ENCODE results near the gene NDUFA3.
A peak's percentile ranks its signal among the peaks of the same experiment; 100 is the strongest.

The NDUFA3 gene

GRCh38 chr19:54104998-54105715 is 2.5 kb downstream of the NDUFA3 start:
- in situ Hi-C loops (cut with HindIII; ENCODE audit: low pct_ligation_motif_present, low pct_unique_long_range_greater_than_20kb, low sequenced_read_pairs), result no loop called here
- DNase-seq, result no peak

DNA sequence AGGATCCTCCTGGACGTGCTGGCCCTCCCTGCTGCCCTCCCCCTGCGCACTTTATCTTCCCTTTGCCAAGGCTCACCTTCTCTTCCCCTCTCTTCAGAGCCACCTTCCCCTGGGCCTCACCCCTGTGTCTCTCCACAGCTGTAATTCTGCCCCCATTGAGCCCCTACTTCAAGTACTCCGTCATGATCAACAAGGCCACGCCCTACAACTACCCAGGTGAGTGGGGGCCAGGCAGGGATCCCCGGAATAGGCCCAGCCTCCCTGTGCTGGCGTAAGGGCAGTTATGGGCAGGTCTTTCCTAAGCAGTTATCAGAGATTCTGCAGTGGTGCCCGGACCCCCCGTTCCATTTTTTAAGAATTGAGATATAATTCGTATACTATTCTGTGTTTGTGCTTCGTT is 3.1 kb downstream of the NDUFA3 start:
- in situ Hi-C loops (cut with HindIII; ENCODE audit: low pct_ligation_motif_present, low pct_unique_long_range_greater_than_20kb, low sequenced_read_pairs), result no loop called here
- no peak for DNase-seq

DNA sequence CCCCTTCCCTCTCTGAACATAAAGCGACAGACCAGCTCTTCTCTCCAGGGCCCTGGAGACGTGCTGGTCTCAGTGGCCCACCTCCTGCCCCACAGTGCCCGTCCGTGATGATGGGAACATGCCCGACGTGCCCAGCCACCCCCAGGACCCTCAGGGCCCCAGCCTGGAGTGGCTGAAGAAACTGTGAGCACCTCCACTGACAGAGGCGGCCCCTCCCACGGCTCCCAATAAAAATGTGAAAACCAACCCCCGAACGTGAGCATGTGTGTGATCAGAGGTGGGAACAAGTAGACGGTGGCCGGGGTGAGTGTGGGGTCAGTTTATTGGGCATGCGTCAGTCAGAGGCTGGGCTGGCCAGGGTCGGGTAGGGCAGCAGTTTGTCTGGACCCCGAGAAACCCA is 4.1 kb downstream of the NDUFA3 start:
- DNase-seq, result no peak
- in situ Hi-C loops (cut with HindIII; ENCODE audit: low pct_ligation_motif_present, low pct_unique_long_range_greater_than_20kb, low sequenced_read_pairs), result no loop called here

- DNase-seq, result no peak
- in situ Hi-C loops (cut with HindIII; ENCODE audit: low pct_ligation_motif_present, low pct_unique_long_range_greater_than_20kb, low sequenced_read_pairs), result no loop called here
These were observed 5.3 kb downstream of the NDUFA3 start for GRCh38 chr19:54107876-54108490.

- in situ Hi-C loops (cut with HindIII; ENCODE audit: low pct_ligation_motif_present, low pct_unique_long_range_greater_than_20kb, low sequenced_read_pairs), result no loop called here
- DNase-seq, result no peak
These were observed 5.8 kb downstream of the NDUFA3 start for GRCh38 chr19:54108496-54108895.

- DNase-seq, result no peak
- in situ Hi-C loops (cut with HindIII; ENCODE audit: low pct_ligation_motif_present, low pct_unique_long_range_greater_than_20kb, low sequenced_read_pairs), result no loop called here
These were observed 7.0 kb downstream of the NDUFA3 start for GRCh38 chr19:54109651-54110050.

DNA sequence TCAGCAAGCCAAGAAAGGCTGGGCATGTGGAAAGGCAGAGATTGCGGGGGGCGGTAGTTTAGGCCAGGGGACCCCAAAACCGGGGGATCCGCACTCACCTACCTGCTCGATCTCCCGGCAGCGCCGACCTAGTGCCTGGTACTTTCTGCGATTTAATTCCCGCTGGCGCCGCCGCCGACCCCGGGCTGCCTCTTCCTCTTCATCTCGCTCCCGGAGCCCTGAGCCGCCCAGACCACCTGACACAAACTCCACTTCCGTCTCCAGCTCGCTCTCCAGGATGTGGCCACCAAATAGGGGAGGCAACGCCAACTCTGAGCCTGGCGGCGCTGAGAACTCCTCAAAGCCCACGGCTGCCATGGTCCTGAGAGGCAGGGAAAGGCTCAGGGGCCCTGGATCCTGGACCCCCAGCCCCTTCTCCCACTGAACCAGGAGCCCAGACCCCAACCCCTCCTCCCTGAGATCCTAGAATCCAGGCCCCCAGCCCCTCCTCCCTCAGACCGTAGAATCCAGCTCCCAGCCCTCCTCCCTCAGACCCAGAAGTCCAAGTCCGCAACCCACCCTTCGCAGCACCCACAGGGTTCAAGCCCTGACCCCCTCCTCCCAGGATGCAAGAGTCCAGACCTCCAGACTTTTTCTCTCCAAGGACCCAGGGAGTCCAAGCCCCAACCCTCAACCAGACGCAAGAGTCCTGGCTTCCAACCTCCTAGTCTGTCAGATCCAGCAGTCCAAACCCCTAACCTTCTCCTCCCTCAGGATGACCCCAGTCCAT is 11.9 kb downstream of the NDUFA3 start:
- in situ Hi-C loops (cut with HindIII; ENCODE audit: low pct_ligation_motif_present, low pct_unique_long_range_greater_than_20kb, low sequenced_read_pairs), result no loop called here
- peak; percentile 14 for DNase-seq

DNA sequence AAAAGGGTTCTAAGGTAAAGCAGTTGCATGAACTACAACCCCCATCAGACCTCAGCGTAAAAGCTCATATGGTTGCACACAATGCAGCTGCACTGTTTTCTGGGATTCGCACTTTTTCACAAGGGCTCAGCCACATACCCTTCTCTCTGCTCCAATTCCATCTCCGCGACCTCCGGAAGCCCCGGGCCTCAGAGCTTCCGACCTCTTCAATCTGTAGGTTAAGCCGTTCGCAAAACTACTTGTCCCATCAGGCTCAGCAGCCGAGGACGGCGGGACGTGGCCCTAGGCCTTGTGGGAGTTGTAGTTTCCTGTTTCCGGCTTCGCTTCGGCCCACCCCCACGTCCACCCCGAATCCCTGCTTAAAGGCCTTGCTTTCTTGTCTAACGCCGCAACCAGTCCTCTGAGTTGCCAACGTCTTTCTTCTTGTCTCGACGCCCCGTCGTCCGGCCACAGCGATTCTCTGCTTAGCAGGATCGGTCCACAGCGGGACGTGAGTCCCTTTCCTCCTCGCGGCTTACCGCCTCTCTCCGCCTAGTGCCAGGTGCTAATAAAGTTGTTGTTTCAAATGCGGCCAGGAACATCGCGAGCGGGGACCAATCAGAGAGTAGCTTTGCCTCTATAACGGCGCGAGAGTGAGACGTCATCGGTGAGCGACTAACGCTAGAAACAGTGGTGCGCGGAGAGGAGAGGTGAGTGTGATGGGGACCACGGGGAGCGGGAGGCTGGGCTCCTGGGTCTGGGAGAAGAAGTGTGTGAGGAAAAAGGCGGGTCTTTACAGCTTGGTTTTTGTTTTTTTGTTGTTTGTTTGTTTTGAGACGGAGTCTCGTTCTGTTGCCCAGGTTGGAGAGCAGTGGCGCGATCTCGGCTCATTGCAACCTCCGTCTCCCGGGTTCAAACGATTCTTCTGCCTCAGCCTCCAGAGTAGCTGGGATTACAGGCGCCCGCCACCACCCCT is 12.7 kb downstream of the NDUFA3 start, which contains the start of the genes PRPF31 and TFPT:
PRPF31 (plus strand) TSS at position 646 of the 955 bp plus-strand sequence. CDS start 2,525 bp downstream, outside the sequence.
TFPT (minus strand) TSS at position 549 of the 955 bp plus-strand sequence; CDS start at position 161, 388 bp downstream.
- in situ Hi-C loops (cut with HindIII; ENCODE audit: low pct_ligation_motif_present, low pct_unique_long_range_greater_than_20kb, low sequenced_read_pairs), result no loop called here

DNA sequence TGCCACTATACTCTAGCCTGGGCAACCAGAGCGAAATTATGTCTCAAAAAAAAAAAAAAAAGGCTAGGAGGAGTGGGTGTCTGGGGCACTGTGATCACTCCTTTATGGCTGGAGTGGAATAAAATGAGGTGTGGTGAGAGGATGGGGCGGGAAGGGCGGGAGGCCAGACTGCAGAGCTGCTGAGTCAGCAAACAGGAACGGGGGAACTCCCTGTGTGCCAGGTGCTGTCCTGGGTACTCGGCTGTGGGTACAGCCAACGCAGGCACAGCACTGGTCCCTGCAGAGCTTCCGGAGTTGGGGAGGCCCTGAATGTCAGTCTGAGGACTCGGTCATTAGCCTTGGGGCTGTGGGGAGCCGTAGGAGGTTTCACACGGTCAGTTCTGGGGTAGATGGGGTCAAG is 18.6 kb downstream of the NDUFA3 start:
- in situ Hi-C loops (cut with HindIII; ENCODE audit: low pct_ligation_motif_present, low pct_unique_long_range_greater_than_20kb, low sequenced_read_pairs), result no loop called here
- DNase-seq, result no peak

More for the DNA sequence above, 12.7 kb downstream of the NDUFA3 start, which contains the start of the genes PRPF31 and TFPT:
- DNase-seq, result peak; percentile 96

- DNase-seq, result no peak
- in situ Hi-C loops (cut with HindIII; ENCODE audit: low pct_ligation_motif_present, low pct_unique_long_range_greater_than_20kb, low sequenced_read_pairs), result no loop called here
These were observed 21.0 kb downstream of the NDUFA3 start for GRCh38 chr19:54123682-54124081.

DNA sequence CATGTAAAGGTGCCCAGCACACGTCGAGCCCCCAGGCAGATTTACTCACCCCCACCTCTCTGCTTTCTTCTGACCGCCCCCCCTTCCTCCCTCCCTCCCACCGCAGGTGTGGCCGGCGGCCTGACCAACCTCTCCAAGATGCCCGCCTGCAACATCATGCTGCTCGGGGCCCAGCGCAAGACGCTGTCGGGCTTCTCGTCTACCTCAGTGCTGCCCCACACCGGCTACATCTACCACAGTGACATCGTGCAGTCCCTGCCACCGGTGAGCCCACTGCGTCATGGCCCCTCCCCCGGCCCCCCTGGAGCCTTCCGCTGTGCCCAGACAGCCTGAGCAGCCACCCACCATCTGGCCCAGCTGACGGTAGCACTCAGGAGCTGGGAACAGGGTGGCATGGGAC is 21.7 kb downstream of the NDUFA3 start:
- no peak for DNase-seq
- in situ Hi-C loops (cut with HindIII; ENCODE audit: low pct_ligation_motif_present, low pct_unique_long_range_greater_than_20kb, low sequenced_read_pairs), result no loop called here

- no peak for DNase-seq
These were observed 23.1 kb downstream of the NDUFA3 start for GRCh38 chr19:54125713-54126112.

DNA sequence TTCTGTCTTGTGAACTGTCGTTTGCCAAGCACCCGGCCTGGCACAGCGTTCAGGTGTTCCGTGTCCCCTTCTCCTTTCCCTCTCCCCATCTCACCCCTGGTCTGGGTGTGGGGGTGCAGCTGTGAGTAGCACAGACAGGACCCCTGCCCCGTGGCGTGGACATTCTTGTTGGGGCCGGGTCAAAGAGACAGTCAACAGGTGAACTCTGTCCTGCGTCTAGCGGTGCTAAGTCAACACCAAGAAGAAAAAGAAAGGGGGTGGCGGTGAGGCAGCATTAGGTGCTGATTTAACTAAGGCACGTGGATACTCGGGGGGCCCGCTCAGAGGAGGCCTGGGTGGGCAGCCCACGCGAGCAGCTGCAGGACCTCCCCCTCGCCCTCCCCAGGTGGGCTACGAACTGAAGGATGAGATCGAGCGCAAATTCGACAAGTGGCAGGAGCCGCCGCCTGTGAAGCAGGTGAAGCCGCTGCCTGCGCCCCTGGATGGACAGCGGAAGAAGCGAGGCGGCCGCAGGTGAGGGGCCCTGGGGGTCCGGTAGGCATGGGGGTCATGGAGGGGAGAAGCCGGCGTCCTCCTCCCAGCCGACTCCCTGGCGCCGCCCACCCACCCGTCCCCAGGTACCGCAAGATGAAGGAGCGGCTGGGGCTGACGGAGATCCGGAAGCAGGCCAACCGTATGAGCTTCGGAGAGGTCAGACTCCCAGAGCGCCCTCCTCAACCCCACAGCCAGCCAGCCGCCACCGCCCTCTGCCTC is 25.2 kb downstream of the NDUFA3 start:
- no peak for DNase-seq
- in situ Hi-C loops (cut with HindIII; ENCODE audit: low pct_ligation_motif_present, low pct_unique_long_range_greater_than_20kb, low sequenced_read_pairs), result no loop called here

More at GRCh38 chr19:54125713-54126112, 23.1 kb downstream of the NDUFA3 start:
- in situ Hi-C loops (cut with HindIII; ENCODE audit: low pct_ligation_motif_present, low pct_unique_long_range_greater_than_20kb, low sequenced_read_pairs), result no loop called here

DNA sequence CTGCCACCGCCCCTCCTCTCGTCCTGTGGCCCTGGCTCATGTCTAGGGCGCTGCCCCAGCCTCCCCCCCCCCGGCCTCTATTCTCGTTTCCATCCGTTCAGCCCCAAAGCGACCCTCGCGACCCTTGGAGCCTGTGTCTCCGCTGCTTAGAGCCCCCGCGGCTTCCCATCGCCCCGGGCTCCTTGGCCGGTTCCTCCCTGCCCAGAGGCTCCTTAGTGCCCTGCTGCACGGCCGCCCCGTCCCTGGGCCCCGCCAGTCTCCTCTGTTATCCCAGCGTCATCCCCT is 25.7 kb downstream of the NDUFA3 start:
- in situ Hi-C loops (cut with HindIII; ENCODE audit: low pct_ligation_motif_present, low pct_unique_long_range_greater_than_20kb, low sequenced_read_pairs), result no loop called here

GRCh38 chr19:54128796-54129616 is 26.4 kb downstream of the NDUFA3 start:
- no peak for DNase-seq
- in situ Hi-C loops (cut with HindIII; ENCODE audit: low pct_ligation_motif_present, low pct_unique_long_range_greater_than_20kb, low sequenced_read_pairs), result no loop called here

More for the DNA sequence above, 25.7 kb downstream of the NDUFA3 start:
- DNase-seq, result no peak

- in situ Hi-C loops (cut with HindIII; ENCODE audit: low pct_ligation_motif_present, low pct_unique_long_range_greater_than_20kb, low sequenced_read_pairs), result no loop called here
- no peak for DNase-seq
These were observed 27.0 kb downstream of the NDUFA3 start for GRCh38 chr19:54129617-54129996.

DNA sequence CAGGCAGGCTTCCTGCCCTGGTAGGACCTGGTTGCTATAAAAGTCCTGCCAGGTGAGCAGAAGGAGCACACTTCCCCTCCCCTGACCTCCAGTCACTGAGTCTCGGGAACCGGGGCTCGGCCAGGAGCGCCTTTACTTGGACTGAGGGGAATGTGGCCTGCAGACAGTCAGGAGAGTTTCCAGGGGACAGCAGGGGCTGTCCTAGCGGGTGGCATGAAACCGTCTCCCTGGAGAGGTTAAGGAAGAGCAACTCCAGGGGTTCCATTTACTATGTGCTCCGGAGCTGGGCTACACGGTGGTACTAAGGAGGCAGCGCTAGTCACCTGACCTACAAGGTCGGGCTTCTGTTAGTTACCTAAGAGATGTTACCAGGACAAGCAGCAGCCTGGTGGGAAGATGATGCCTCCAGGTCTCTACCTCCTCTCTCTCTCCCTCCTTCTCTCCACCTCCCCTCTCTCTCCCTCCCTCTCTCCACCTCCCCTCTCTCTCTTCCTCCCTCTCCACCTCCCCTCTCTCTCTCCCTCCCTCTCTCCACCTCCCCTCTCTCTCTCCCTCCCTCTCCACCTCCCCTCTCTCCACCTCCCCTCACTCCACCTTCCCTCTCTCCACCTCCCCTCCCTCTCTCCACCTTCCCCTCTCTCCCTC is 30.8 kb downstream of the NDUFA3 start:
- peak; percentile 62 for DNase-seq
- in situ Hi-C loops (cut with HindIII; ENCODE audit: low pct_ligation_motif_present, low pct_unique_long_range_greater_than_20kb, low sequenced_read_pairs), result no loop called here

Measured in ACHN (cell line).